ENCODE results near the gene ARHGDIB.

The ARHGDIB gene

GRCh38 chr12:14962153-14962539 lies 745 bp upstream of the ARHGDIB start:
- no peak for DNase-seq
- H3K4me3 ChIP-seq (ENCODE audit: low read length): no peak overlapping the region
- H3K79me2 ChIP-seq (ENCODE audit: control insufficient read depth, insufficient read depth, low read length): no peaks in the 10 kb centered on the region
- H2BK5ac ChIP-seq (ENCODE audit: low read length): no peak overlapping the region
- H3K36me3 ChIP-seq (ENCODE audit: control insufficient read depth, insufficient read depth, low read length): no peaks in the 10 kb centered on the region
- H3K27me3 ChIP-seq (ENCODE audit: insufficient read depth, low read length, poor library complexity): no peaks in the 10 kb centered on the region
- no peak overlapping the region for H3K18ac ChIP-seq (ENCODE audit: low read length)
- no peak overlapping the region for H2AK5ac ChIP-seq (ENCODE audit: low read length)
- no peak overlapping the region for H2BK120ac ChIP-seq (ENCODE audit: low read depth, low read length)
- no peak overlapping the region for H4K5ac ChIP-seq (ENCODE audit: low read length)
- WGBS (ENCODE audit: extremely low coverage, insufficient coverage, low lambda C conversion rate): no CpG with 5 or more reads among the region's 3 CpGs
- H3K4ac ChIP-seq (ENCODE audit: low read depth, low read length): no peak overlapping the region
- H3K56ac ChIP-seq (ENCODE audit: low read length): no peak overlapping the region
- H3K9ac ChIP-seq (ENCODE audit: low read length): no peak overlapping the region
- H3K79me1 ChIP-seq (ENCODE audit: low read length): no peaks in the 10 kb centered on the region
- H3K4me1 ChIP-seq (ENCODE audit: control insufficient read depth, low read depth, low read length): no peaks in the 10 kb centered on the region
- H2BK15ac ChIP-seq (replicated peaks; ENCODE audit: low read depth): no peak overlapping the region
- H3K23ac ChIP-seq (ENCODE audit: low read length): no peak overlapping the region
- H4K8ac ChIP-seq (ENCODE audit: low read depth, low read length): no peak overlapping the region
- H3K27ac ChIP-seq (ENCODE audit: low read depth, low read length): no peak overlapping the region
- no peak overlapping the region for H3K4me2 ChIP-seq (ENCODE audit: low read length)

- Histone ChIP-seq H3K27me3 (ENCODE audit: insufficient read depth, low read length, poor library complexity) (no peaks in the 10 kb centered on the region), H3K79me2 (ENCODE audit: control insufficient read depth, insufficient read depth, low read length) (no peaks in the 10 kb centered on the region), H3K9ac (ENCODE audit: low read length) (no peak overlapping the region), H3K4ac (ENCODE audit: low read depth, low read length) (no peak overlapping the region), H3K4me2 (ENCODE audit: low read length) (no peak overlapping the region), H3K79me1 (ENCODE audit: low read length) (no peaks in the 10 kb centered on the region), H3K4me1 (ENCODE audit: control insufficient read depth, low read depth, low read length) (no peaks in the 10 kb centered on the region), H2BK120ac (ENCODE audit: low read depth, low read length) (no peak overlapping the region), H3K36me3 (ENCODE audit: control insufficient read depth, insufficient read depth, low read length) (no peaks in the 10 kb centered on the region), H3K23ac (ENCODE audit: low read length) (no peak overlapping the region), H3K56ac (ENCODE audit: low read length) (no peak overlapping the region), H4K5ac (ENCODE audit: low read length) (no peak overlapping the region), H3K18ac (ENCODE audit: low read length) (no peak overlapping the region), H3K4me3 (ENCODE audit: low read length) (no peak overlapping the region), H2BK15ac (replicated peaks; ENCODE audit: low read depth) (no peak overlapping the region), H4K8ac (ENCODE audit: low read depth, low read length) (no peak overlapping the region), H2BK5ac (ENCODE audit: low read length) (no peak overlapping the region), H2AK5ac (ENCODE audit: low read length) (no peak overlapping the region), H3K27ac (ENCODE audit: low read depth, low read length) (peak overlapping the region; percentile 42)
- no CpG with 5 or more reads among the region's 13 CpGs for WGBS (ENCODE audit: extremely low coverage, insufficient coverage, low lambda C conversion rate)
- DNase-seq: no peak
Measured at GRCh38 chr12:14960548-14961465, 594 bp downstream of the ARHGDIB start.

DNA sequence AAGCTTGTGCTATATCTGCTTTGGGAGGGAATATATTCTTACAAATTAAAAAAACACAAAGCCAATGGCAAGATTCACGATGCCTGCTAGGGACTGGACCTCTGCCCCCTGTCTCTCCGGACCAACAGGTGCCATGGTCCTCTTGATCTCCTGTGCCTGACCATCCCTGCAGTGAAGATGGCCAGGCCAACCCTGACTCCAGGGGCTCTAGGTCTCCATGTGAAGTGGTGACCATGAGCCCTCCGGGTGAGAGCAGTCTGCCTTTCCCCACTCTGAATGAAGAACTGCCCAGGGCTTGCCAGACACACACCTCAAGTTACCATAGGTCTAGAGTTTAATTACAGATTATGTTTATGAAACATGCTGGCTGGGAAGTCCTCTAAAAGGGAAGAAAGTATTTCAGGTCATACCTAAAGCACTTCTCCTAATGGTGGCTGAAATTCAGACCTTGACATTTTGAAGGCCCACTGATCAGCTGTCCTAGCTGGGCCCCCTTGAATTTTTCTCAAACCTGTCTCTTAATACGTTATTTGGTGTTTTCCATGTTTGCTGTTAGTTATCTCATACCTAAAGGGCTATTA lies 1.4 kb downstream of the ARHGDIB start:
- Histone ChIP-seq H3K79me1 (ENCODE audit: low read length) (no peaks in the 10 kb centered on the region), H3K4me1 (ENCODE audit: control insufficient read depth, low read depth, low read length) (no peaks in the 10 kb centered on the region), H3K4me3 (ENCODE audit: low read length) (no peak overlapping the region), H2AK5ac (ENCODE audit: low read length) (no peak overlapping the region), H2BK5ac (ENCODE audit: low read length) (no peak overlapping the region), H4K5ac (ENCODE audit: low read length) (no peak overlapping the region), H3K18ac (ENCODE audit: low read length) (no peak overlapping the region), H3K79me2 (ENCODE audit: control insufficient read depth, insufficient read depth, low read length) (no peaks in the 10 kb centered on the region), H3K56ac (ENCODE audit: low read length) (no peak overlapping the region), H4K8ac (ENCODE audit: low read depth, low read length) (no peak overlapping the region), H2BK15ac (replicated peaks; ENCODE audit: low read depth) (no peak overlapping the region), H3K27ac (ENCODE audit: low read depth, low read length) (no peak overlapping the region), H3K23ac (ENCODE audit: low read length) (no peak overlapping the region), H2BK120ac (ENCODE audit: low read depth, low read length) (no peak overlapping the region), H3K4me2 (ENCODE audit: low read length) (no peak overlapping the region), H3K36me3 (ENCODE audit: control insufficient read depth, insufficient read depth, low read length) (no peaks in the 10 kb centered on the region), H3K4ac (ENCODE audit: low read depth, low read length) (no peak overlapping the region), H3K9ac (ENCODE audit: low read length) (no peak overlapping the region), H3K27me3 (ENCODE audit: insufficient read depth, low read length, poor library complexity) (no peaks in the 10 kb centered on the region)
- no peak for DNase-seq
- no CpG with 5 or more reads among the region's 4 CpGs for WGBS (ENCODE audit: extremely low coverage, insufficient coverage, low lambda C conversion rate)

- H3K79me2 ChIP-seq (ENCODE audit: control insufficient read depth, insufficient read depth, low read length): no peaks in the 10 kb centered on the region
- no peak for DNase-seq
- no peaks in the 10 kb centered on the region for H3K27me3 ChIP-seq (ENCODE audit: insufficient read depth, low read length, poor library complexity)
- no peak overlapping the region for H3K18ac ChIP-seq (ENCODE audit: low read length)
- no peaks in the 10 kb centered on the region for H3K79me1 ChIP-seq (ENCODE audit: low read length)
- no peak overlapping the region for H3K4me3 ChIP-seq (ENCODE audit: low read length)
- no peak overlapping the region for H3K9ac ChIP-seq (ENCODE audit: low read length)
- no peak overlapping the region for H4K8ac ChIP-seq (ENCODE audit: low read depth, low read length)
- H3K23ac ChIP-seq (ENCODE audit: low read length): no peak overlapping the region
- H3K27ac ChIP-seq (ENCODE audit: low read depth, low read length): no peak overlapping the region
- no peak overlapping the region for H4K5ac ChIP-seq (ENCODE audit: low read length)
- no peak overlapping the region for H2AK5ac ChIP-seq (ENCODE audit: low read length)
- H3K4ac ChIP-seq (ENCODE audit: low read depth, low read length): no peak overlapping the region
- H2BK5ac ChIP-seq (ENCODE audit: low read length): no peak overlapping the region
- no peak overlapping the region for H3K56ac ChIP-seq (ENCODE audit: low read length)
- H2BK120ac ChIP-seq (ENCODE audit: low read depth, low read length): no peak overlapping the region
- no peak overlapping the region for H2BK15ac ChIP-seq (replicated peaks; ENCODE audit: low read depth)
- H3K36me3 ChIP-seq (ENCODE audit: control insufficient read depth, insufficient read depth, low read length): no peaks in the 10 kb centered on the region
- no peak overlapping the region for H3K4me2 ChIP-seq (ENCODE audit: low read length)
- no CpG with 5 or more reads among the region's 3 CpGs for WGBS (ENCODE audit: extremely low coverage, insufficient coverage, low lambda C conversion rate)
- H3K4me1 ChIP-seq (ENCODE audit: control insufficient read depth, low read depth, low read length): no peaks in the 10 kb centered on the region
Measured at GRCh38 chr12:14959463-14959862, 1.9 kb downstream of the ARHGDIB start.

- no peaks in the 10 kb centered on the region for H3K27me3 ChIP-seq (ENCODE audit: insufficient read depth, low read length, poor library complexity)
- no peak overlapping the region for H2AK5ac ChIP-seq (ENCODE audit: low read length)
- H4K8ac ChIP-seq (ENCODE audit: low read depth, low read length): no peak overlapping the region
- no peak overlapping the region for H4K5ac ChIP-seq (ENCODE audit: low read length)
- no peak overlapping the region for H3K4me3 ChIP-seq (ENCODE audit: low read length)
- no peak overlapping the region for H3K56ac ChIP-seq (ENCODE audit: low read length)
- DNase-seq: no peak
- no peaks in the 10 kb centered on the region for H3K4me1 ChIP-seq (ENCODE audit: control insufficient read depth, low read depth, low read length)
- no peaks in the 10 kb centered on the region for H3K79me1 ChIP-seq (ENCODE audit: low read length)
- WGBS (ENCODE audit: extremely low coverage, insufficient coverage, low lambda C conversion rate): no CpG with 5 or more reads among the region's 10 CpGs
- H2BK120ac ChIP-seq (ENCODE audit: low read depth, low read length): no peak overlapping the region
- H2BK15ac ChIP-seq (replicated peaks; ENCODE audit: low read depth): no peak overlapping the region
- H3K4ac ChIP-seq (ENCODE audit: low read depth, low read length): no peak overlapping the region
- H3K36me3 ChIP-seq (ENCODE audit: control insufficient read depth, insufficient read depth, low read length): no peaks in the 10 kb centered on the region
- H3K27ac ChIP-seq (ENCODE audit: low read depth, low read length): no peak overlapping the region
- no peaks in the 10 kb centered on the region for H3K79me2 ChIP-seq (ENCODE audit: control insufficient read depth, insufficient read depth, low read length)
- H3K4me2 ChIP-seq (ENCODE audit: low read length): no peak overlapping the region
- H3K23ac ChIP-seq (ENCODE audit: low read length): no peak overlapping the region
- no peak overlapping the region for H3K9ac ChIP-seq (ENCODE audit: low read length)
- no peak overlapping the region for H2BK5ac ChIP-seq (ENCODE audit: low read length)
- H3K18ac ChIP-seq (ENCODE audit: low read length): no peak overlapping the region
Measured at GRCh38 chr12:14959126-14959440, 2.3 kb downstream of the ARHGDIB start.

Data from mesendoderm (in vitro differentiated cells).